Right hindlimb (tissue), 1 donor: Measurements from ENCODE around the gene CPNE5.
A peak's percentile ranks its signal among the peaks of the same experiment; 100 is the strongest.

Source experiments
- DNase-seq: peaks from one replicate; pipeline ENCODE4 v3.0.0-alpha.2; 2018

CPNE5 gene

GRCh38 chr6:36833182-36833789, 6.0 kb downstream of the CPNE5 start:
- no peak for DNase-seq

GRCh38 chr6:36832313-36832712, 6.9 kb downstream of the CPNE5 start:
- DNase-seq = no peak

DNA sequence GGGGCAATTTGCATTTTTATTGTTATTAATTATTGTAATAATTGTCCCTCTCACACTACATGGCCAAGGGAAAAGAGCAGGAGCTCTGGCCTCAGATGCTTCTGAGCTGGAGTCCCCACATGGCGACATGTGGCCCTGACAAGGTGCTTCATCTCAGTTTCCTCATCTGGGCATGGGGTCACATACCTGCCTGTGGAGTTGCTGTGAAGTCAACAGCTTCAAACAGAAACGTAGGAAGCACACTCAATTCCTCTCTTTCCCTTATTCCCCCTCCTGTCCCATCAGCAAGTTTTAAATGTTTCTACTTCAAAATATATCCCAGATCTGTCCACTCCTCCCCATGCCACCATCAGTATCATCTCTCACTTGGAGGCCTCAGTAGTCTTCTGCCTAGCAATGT, 8.7 kb downstream of the CPNE5 start:
- DNase-seq = no peak

GRCh38 chr6:36829919-36830544, 9.2 kb downstream of the CPNE5 start:
- peak; percentile 88 for DNase-seq

DNA sequence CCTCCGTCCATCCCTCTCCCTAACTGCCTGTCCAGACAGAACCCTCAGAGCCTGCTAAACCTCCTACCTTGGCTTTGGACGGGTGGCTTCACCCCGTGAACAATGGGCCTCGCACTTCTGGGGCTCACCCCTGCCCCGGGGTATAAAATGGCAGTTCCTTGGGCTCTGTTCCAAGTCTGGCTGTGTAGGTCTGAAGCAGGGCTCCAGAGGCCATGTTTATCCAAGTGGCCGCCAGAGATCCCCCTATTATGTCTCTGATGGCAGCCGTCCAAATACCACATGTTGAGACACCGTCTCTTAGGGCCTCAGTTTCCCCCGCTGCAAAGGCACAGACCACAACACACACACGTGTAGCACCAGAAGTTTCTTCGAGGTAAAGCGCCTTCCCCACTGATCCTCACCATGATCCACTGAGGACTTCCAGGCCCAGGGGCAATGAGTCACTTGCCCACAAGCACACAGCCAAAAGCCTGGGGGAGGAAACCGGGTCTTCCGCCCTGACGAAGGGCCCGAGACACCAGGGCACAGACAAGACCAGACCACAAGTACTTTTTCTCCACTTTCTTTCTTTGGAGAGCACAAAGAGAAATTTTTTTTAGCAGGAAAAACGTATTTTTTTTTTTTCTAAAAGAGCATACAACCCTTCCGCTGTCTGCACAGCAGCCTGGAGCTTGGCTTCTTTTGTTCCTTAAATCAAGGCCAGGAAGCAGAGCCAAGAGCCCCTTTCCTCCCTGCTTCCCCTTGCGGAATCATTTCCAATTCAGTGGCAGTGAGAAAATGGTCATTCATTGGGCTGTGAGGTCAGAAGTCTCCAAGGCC, 11.8 kb downstream of the CPNE5 start:
- DNase-seq = peak; percentile 74

GRCh38 chr6:36826520-36827227, 12.6 kb downstream of the CPNE5 start:
- DNase-seq = no peak

DNA sequence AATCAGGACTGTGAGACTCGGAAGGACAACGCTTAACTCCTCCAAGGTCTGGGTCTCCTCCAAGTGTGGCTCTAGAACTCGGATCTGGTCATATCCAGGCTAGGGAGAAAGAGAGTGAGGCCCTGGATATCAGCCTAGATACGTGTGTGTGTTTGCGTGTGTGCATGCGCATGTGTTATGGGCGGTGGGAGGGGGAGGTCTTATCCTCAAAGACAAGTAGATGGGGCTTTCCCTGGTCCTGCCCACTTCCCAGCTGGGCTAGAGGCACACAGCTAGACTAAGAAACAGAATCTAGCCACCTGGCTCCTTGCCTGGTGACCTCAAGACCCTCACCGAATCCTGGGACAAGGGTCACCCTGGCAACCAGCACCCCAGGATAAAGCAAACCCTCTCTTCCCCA, 13.2 kb downstream of the CPNE5 start:
- no peak for DNase-seq

DNA sequence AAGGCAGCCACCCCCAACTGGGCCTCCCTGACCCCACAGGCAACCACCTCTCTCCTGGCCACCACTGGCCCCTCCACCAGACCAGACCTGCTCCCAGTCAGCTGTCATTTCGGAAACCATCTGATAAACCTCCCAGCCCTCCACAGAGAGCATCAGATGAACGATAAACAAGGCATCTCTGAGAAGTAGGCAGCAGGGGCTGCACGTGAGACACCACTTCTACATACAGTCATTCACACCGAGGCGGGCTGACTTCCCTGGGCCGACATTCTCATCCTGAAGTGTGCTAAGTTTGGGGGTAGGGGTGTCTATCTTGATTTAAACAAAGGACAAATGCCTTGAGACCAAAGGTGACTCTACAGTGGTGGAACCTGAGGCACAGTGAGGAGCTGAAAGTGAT, 13.8 kb downstream of the CPNE5 start:
- no peak for DNase-seq

- DNase-seq = no peak
These were observed 15.0 kb downstream of the CPNE5 start for GRCh38 chr6:36824253-36824652.

GRCh38 chr6:36823421-36824096, 15.7 kb downstream of the CPNE5 start:
- no peak for DNase-seq

GRCh38 chr6:36822506-36823269, 16.6 kb downstream of the CPNE5 start:
- no peak for DNase-seq

DNA sequence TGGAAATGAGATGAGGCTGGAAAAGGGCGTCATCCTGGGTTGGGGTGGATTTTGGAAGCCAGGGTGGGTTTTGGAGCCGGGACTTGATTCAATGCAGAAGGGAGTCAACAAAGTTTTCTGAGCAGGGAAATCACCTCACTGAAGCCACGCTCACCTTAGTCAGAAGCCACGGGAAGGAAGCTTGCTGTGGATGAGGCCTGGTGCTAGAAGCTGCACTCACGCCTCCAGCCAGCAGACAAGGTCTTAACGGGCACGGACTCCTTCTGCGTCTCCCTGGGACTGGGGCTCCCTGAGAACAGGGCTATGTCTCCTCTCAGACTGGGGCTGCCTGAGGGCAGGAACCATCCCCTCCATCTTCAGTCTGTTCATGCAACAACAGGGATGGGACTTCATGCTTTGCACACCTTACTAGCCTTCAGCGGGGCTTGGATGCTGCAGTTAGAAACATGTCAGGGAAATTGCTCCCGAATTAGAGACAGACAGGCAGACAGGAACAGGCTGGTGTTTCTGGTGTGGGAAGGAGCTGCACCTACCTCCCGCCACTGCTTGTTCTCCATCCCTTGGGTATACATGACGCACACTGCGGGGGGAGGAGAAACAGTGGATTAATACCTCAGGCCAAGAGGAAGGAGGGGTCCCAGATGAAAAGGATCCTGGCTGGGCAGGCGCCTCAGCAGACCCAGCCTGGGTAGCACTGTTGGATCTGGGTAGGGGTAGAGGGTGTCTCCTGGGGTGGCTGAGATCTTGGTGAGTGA, 17.5 kb downstream of the CPNE5 start:
- no peak for DNase-seq

GRCh38 chr6:36820700-36821580, 18.3 kb downstream of the CPNE5 start:
- DNase-seq = no peak

- DNase-seq = no peak
These were observed 20.5 kb downstream of the CPNE5 start for GRCh38 chr6:36818756-36819155.

DNA sequence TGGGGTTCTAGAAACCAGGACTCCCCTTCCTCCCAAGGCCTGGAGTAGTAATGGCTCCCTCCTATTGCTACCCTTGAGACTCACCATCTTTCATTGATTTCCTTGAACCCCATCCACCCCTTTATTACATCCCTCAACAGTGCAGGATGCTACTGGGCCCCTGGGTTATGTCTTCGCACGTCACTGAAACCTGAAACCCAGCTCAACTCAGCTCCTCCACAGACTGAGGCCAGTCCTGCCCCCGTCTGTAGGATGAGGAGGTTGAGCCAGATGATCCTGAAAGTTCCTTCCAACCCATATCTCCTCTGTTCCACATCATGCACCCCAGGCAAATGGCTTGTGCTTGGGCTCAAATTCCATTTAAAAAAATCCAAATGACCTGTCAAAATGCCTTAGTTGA, 21.4 kb downstream of the CPNE5 start:
- no peak for DNase-seq

- DNase-seq = no peak
These were observed 21.9 kb downstream of the CPNE5 start for GRCh38 chr6:36817176-36817817.

DNA sequence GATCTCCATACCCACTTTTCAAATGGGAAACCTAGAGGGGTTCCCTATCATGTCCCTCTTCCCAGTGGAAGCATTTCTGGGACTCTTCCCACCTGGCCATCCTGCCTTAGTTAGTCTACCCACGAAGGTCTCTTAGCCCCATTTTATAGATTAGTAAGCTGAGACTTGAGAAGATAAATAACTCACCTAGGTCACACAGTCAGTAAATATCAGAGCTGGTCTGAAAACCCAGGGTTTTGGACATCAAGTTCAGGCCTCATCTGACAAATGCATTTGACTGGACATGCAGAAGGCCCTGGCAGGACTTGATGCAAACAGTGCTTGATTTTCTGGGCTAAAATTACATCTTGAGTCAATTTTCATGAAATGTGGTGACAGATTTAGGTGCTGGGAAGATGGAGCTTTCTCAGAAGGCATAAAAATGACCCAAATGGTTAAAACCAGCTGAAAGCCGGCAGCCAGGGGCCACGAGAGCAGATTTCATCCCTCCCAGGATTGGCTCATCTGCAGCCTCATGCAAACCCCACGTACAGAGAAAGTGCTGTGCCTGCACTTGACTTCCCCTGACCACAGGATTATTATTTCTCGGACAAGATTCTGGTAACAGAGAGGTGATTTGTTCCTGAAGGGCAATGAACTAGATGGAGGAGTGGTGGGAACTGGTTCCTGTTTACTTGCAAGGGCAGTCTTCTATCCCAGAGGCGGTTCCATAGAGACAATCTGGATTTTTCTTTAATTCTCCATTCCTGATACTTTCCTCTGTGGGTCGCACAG, 23.1 kb downstream of the CPNE5 start:
- no peak for DNase-seq

DNA sequence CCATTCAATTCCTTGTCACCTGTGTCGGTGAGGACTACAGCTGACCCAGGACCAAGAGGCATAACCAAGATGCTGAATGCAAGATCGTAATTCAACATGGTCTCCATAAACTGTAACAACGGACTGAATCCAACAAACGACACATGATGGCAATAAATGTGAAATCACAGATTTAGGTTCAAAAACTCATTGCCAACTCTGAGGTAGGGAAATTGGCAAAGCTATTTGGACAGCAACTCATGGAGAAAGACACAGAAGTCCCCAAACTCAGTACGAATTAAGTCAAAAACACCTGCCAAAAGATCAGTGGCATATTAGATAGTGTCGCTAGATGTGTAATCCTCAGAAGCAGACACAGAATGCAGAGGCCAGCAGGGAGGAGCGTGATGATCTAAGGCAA, 25.0 kb downstream of the CPNE5 start:
- DNase-seq = no peak

DNA sequence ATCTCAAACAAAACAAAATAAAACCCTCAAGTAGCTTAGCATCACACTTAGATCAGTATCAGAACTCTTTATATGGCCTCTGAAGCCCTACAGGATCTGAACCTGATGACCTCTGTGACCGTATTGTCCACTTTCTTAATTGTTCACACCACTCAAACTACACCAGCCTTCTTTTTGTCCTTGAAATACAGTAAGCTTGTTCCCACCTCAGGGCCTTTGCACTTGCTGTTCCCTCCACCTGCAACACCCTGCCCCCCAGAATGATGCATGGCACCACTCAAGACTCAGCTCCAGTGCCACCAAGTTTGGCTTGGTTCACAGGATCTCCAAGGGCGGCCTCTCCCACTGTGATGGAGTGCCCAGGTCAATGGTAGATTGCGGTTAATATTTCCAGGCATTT, 25.7 kb downstream of the CPNE5 start:
- no peak for DNase-seq
